GM12875 (cell line): Measurements from ENCODE around the gene NLRC5.
"Not testable (repeated sequence)": the region's sequence is repeated elsewhere in the genome, so short reads cannot be mapped to it uniquely, and the experiment has no call there.

ENCODE experiments used
- H3K4me3 ChIP-seq: one replicate; pipeline ENCODE4 v1.5.1; 2011; ENCODE audit warnings: low read depth, low read length, control low read depth
- TF ChIP-seq, protein P1 (sequence below): IDR thresholded peaks from 2 replicates; pipeline ENCODE4 v1.5.1; 2011; ENCODE audit warnings: low read depth, mild to moderate bottlenecking, control low read depth, inconsistent platforms, low read length, moderate library complexity, borderline replicate concordance; ENCODE audit not compliant: insufficient read depth

NLRC5 gene

DNA sequence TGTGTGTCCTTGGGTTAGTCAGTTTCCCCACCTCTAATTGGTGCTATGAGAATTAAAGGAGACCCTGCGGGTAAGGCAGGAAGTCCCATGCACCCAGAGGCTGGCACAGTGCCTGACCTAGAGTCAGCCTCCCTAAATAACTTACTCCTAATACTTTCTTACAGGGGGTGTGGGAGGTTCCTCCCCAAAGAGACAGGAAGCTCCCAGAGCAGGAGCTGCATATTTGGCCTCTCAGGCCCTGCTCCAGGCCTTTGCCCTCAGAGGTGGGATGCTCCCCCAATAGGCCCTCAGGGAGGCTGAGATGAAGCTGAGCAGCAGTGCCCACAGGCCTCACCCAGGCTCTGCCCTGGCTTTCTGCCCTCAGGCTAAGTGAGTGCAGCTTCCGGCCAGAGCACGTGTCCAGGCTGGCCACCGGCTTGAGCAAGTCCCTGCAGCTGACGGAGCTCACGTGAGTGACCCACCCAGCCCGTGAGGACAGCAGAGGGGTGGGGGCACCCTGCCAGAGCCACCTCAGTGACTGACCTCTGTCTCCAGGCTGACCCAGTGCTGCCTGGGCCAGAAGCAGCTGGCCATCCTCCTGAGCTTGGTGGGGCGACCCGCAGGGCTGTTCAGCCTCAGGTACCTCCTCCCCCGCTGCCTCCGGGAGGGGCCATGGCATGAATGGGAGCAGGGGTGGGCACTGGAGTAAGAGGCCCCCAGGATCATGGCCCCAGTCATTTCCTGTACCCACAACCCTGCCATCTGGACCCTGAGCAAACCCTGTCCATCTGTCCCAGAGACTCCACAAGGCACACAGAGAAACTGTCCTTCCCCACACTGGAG, 71.9 kb downstream of the NLRC5 start:
- H3K4me3 ChIP-seq, result no peak overlapping the region
- TF ChIP-seq, protein P1, sequence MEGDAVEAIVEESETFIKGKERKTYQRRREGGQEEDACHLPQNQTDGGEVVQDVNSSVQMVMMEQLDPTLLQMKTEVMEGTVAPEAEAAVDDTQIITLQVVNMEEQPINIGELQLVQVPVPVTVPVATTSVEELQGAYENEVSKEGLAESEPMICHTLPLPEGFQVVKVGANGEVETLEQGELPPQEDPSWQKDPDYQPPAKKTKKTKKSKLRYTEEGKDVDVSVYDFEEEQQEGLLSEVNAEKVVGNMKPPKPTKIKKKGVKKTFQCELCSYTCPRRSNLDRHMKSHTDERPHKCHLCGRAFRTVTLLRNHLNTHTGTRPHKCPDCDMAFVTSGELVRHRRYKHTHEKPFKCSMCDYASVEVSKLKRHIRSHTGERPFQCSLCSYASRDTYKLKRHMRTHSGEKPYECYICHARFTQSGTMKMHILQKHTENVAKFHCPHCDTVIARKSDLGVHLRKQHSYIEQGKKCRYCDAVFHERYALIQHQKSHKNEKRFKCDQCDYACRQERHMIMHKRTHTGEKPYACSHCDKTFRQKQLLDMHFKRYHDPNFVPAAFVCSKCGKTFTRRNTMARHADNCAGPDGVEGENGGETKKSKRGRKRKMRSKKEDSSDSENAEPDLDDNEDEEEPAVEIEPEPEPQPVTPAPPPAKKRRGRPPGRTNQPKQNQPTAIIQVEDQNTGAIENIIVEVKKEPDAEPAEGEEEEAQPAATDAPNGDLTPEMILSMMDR, result no peak

DNA sequence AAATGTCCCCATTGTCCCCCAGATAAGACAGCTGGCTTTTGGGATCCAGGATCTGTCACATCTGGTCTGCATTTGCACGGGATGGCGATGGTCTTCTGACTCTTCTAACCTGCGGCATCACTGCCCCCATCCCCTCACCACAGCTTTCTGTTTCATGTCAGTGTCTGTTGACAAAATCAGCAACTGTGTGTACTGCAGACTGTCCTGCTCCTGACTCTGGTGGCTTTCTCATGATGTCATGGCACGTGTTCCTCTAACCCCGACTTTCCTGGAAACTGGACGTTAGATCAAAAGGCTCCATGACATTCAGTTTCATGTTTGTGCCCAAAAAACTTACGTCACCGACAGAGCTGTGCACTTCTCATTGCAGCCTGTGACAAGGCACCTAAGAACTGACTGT, 73.0 kb downstream of the NLRC5 start:
- TF ChIP-seq, protein P1, result no peak

DNA sequence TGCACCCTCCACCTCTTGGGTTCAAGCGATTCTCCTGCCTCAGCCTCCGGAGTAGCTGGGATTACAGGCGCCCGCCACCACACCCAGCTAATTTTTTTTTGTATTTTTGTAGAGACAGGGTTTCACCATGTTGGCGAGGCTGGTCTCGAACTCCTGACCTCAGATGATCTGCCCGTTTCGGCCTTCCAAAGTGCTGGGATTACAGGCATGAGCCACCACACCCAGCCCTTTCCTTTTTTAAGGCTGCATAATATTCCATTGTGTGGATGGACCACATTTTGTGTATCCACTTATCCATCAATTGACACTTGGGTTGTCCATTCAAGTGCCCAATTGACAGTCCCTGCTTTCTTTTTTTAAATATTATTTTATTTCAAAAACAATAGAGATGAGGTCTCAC, 73.8 kb downstream of the NLRC5 start:
- H3K4me3 ChIP-seq, result not testable (repeated sequence)

More for the DNA sequence above, 73.0 kb downstream of the NLRC5 start:
- H3K4me3 ChIP-seq, result no peak overlapping the region

DNA sequence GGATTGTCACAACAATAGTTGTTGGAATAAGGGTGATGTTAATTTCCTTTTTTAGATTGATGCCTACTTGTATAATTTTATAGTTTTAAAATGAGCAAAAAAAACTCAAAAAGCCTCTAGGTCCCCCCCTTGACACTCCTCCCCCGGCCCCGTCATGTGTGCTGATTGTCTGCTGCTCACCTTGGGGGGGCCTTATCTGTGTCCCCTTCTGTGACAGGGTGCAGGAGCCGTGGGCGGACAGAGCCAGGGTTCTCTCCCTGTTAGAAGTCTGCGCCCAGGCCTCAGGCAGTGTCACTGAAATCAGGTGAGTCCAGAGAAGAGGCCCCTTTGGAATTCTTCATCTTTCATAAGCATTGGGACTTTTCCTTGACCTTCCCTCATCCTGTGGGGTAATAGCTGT, 75.6 kb downstream of the NLRC5 start:
- TF ChIP-seq, protein P1, result no peak

DNA sequence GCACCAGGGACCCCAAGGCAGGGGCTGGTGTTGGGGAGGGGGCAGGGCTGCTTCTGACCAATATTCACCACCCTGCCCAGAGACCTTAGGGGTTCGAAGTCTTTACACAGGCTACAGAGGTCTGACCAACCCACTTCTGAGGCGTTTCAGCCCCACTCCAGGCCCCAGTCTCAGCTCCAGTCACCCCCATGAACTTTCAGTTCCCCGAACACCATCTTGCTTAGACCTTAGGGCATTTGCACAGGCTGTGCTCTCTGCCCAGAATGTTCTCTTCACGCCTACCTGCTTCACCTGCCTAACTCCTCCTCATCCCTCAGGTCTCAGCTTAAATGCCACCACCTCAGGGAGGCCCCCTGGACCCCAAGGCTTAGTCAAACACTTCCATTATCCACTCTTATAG, 77.3 kb downstream of the NLRC5 start:
- no peak overlapping the region for H3K4me3 ChIP-seq
- TF ChIP-seq, protein P1, result no peak

More for the DNA sequence above, 75.6 kb downstream of the NLRC5 start:
- no peak overlapping the region for H3K4me3 ChIP-seq

DNA sequence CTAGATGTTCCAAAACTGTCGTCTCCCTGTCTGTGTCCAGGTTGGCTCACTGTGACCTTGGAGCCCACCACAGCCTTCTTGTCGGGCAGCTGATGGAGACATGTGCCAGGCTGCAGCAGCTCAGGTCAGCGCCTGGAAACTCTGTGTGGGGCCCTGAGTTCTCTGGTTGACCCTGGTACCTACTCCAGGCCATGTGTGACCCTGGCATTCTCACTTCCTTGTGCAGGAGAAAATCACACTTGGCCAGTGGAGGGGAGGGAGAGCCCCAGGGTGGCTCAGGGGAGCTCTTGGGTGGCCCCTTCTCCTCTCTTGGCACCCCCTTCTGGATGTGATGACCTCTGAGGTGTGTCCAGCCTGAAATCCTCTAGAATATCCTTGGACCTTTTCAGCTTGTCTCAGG, 78.0 kb downstream of the NLRC5 start:
- H3K4me3 ChIP-seq, result no peak overlapping the region
- TF ChIP-seq, protein P1, result no peak

DNA sequence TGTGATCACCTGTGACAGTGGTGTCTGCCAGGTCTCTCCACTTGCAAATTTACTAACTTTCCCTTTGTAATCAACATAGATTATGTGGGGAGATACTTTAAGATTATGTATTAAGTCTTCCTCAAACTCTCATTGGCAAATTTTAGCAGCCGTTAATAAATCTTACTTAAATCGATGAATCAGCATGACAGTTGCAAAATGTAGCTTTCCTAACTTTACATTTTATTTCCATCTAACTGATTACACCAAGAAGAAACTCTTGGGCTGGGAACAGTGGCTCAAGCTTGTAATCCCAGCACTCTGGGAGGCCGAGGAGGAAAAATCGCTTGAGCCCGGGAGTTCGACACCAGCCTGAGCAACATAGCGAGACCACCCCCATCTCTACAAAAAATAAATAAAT, 79.7 kb downstream of the NLRC5 start:
- no peak overlapping the region for H3K4me3 ChIP-seq
- TF ChIP-seq, protein P1, result no peak
